Calu3 (cell line): ENCODE data around the gene SH3RF1. TPM values are rescaled to one million over a fixed set of nuclear protein-coding genes. Genes with fewer than 3 reads are reported as not detected.

Experiments used
- BruUV-seq: library from RNA; stranded (reverse); fragments of 400-500 nt; replicated peaks from 2 replicates; lab custom pipeline; 2021; lab: Mats Ljungman, UMichigan
- CTCF ChIA-PET: fragments of 300-600 bp; sonication (Branson Sonifier 250); formaldehyde crosslinking; loops from one replicate; lab custom pipeline; 2022; ENCODE audit warnings: antibody characterized with exemption; lab: Charles Lee
- DNase-seq: peaks from one replicate; pipeline ENCODE4 v3.0.0; 2022
- H3K27ac Mint-ChIP-seq: one replicate; pipeline ENCODE4 v1.8.0; 2022; ENCODE audit warnings: mixed read lengths; ENCODE audit not compliant: unreplicated experiment
- H3K27me3 Mint-ChIP-seq: one replicate; pipeline ENCODE4 v1.8.0; 2022; ENCODE audit warnings: mixed read lengths; ENCODE audit not compliant: unreplicated experiment
- H3K36me3 Mint-ChIP-seq: one replicate; pipeline ENCODE4 v1.8.0; 2022; ENCODE audit warnings: mild to moderate bottlenecking, moderate library complexity, mixed read lengths; ENCODE audit not compliant: insufficient read depth, unreplicated experiment
- H3K4me1 Mint-ChIP-seq: one replicate; pipeline ENCODE4 v1.8.0; 2022; ENCODE audit warnings: mild to moderate bottlenecking, low read depth, mixed read lengths; ENCODE audit not compliant: unreplicated experiment
- H3K4me3 Mint-ChIP-seq: one replicate; pipeline ENCODE4 v1.8.0; 2022; ENCODE audit warnings: mild to moderate bottlenecking, low read depth, moderate library complexity, mixed read lengths; ENCODE audit not compliant: unreplicated experiment
- H3K9me3 Mint-ChIP-seq: one replicate; pipeline ENCODE4 v1.8.0; 2022; ENCODE audit warnings: low read depth, mixed read lengths; ENCODE audit not compliant: unreplicated experiment
- intact Hi-C: fragments of 100-400 bp; cut with micrococcal nuclease; formaldehyde crosslinking; loops from one replicate; pipeline ENCODE4 v1.10.0; 2022; ENCODE audit not compliant: unreplicated experiment
- total RNA-seq: library from RNA; stranded (reverse); gene quantifications from 2 replicates; pipeline ENCODE4 v1.2.3, GENCODE V29; 2022
- TF ChIP-seq, protein P1 (sequence below): fragments of 200-600 bp; IDR thresholded peaks from one replicate; pipeline ENCODE4 v1.8.0; 2022; ENCODE audit warnings: antibody characterized with exemption; ENCODE audit not compliant: unreplicated experiment

Gene SH3RF1
- total RNA-seq, 1 experiment from 2014 or later: 70.1 TPM

- H3K27me3 Mint-ChIP-seq: no peaks in the 10 kb centered on the region
- TF ChIP-seq, protein P1, sequence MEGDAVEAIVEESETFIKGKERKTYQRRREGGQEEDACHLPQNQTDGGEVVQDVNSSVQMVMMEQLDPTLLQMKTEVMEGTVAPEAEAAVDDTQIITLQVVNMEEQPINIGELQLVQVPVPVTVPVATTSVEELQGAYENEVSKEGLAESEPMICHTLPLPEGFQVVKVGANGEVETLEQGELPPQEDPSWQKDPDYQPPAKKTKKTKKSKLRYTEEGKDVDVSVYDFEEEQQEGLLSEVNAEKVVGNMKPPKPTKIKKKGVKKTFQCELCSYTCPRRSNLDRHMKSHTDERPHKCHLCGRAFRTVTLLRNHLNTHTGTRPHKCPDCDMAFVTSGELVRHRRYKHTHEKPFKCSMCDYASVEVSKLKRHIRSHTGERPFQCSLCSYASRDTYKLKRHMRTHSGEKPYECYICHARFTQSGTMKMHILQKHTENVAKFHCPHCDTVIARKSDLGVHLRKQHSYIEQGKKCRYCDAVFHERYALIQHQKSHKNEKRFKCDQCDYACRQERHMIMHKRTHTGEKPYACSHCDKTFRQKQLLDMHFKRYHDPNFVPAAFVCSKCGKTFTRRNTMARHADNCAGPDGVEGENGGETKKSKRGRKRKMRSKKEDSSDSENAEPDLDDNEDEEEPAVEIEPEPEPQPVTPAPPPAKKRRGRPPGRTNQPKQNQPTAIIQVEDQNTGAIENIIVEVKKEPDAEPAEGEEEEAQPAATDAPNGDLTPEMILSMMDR: no peak
- H3K9me3 Mint-ChIP-seq: peaks cover 2% of the 10 kb centered on the region
- peak; percentile 23 for DNase-seq
- H3K36me3 Mint-ChIP-seq: peaks cover 36% of the 10 kb centered on the region
- CTCF ChIA-PET: interaction anchor here (0.8 kb wide), 1 partner anchor 23 kb away, joined by 3 read pairs; no protein-coding TSS in a partner anchor
- no TSS peak for BruUV-seq
- H3K27ac Mint-ChIP-seq: no peak overlapping the region
- H3K4me1 Mint-ChIP-seq: peaks cover 1% of the 10 kb centered on the region
- intact Hi-C loops: no loop called here
- no peak overlapping the region for H3K4me3 Mint-ChIP-seq
Observed at GRCh38 chr4:169092889-169093522, 177.8 kb downstream of the SH3RF1 start.

DNA sequence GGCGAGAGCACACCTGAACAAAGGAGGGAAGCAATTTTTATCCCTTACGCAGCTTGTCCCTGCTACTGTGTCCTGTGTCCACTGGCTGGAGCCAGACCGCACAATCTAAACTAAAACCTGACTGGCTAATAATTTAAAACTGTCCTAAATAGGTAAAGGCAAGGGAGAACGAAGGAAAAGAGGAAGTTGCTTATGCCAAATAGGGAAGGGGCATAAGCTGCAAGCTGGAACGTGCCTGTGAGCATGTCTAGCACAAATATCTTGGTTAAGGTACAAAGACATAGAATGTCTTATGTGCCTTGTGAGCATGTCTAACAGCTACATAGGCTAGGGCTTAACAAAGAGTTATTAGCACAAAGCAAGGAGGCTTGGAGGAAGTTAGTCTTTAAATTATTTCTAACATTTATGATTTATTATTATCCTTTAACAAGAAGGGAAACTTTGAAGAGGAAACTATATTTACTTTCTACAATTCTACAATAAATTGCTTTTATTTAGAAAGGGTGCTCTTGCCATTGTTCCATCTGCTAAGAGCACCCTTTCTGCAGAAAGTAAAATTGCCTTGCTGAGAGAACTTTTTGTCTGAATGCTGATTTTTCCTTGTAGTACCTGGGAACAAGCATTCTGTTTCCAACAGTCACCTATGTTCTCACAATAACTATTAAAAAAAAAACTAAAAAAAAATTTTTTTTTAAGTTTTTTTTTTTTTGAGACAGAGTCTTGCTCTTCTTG lies 180.1 kb downstream of the SH3RF1 start:
- H3K36me3 Mint-ChIP-seq: peaks cover 38% of the 10 kb centered on the region
- no peaks in the 10 kb centered on the region for H3K4me1 Mint-ChIP-seq
- intact Hi-C loops: no loop called here
- no TSS peak for BruUV-seq
- no peak overlapping the region for H3K27ac Mint-ChIP-seq
- no peaks in the 10 kb centered on the region for H3K27me3 Mint-ChIP-seq
- CTCF ChIA-PET: no interaction called here
- DNase-seq: no peak
- H3K9me3 Mint-ChIP-seq: no peaks in the 10 kb centered on the region
- no peak overlapping the region for H3K4me3 Mint-ChIP-seq
- TF ChIP-seq, protein P1: no peak

GRCh38 chr4:169089004-169089403 lies 181.8 kb downstream of the SH3RF1 start:
- BruUV-seq: no TSS peak
- TF ChIP-seq, protein P1: no peak
- no peaks in the 10 kb centered on the region for H3K9me3 Mint-ChIP-seq
- H3K36me3 Mint-ChIP-seq: peaks cover 49% of the 10 kb centered on the region
- H3K4me1 Mint-ChIP-seq: no peaks in the 10 kb centered on the region
- no peak for DNase-seq
- H3K27me3 Mint-ChIP-seq: no peaks in the 10 kb centered on the region
- no peak overlapping the region for H3K27ac Mint-ChIP-seq
- CTCF ChIA-PET: no interaction called here
- intact Hi-C loops: no loop called here
- H3K4me3 Mint-ChIP-seq: no peak overlapping the region

DNA sequence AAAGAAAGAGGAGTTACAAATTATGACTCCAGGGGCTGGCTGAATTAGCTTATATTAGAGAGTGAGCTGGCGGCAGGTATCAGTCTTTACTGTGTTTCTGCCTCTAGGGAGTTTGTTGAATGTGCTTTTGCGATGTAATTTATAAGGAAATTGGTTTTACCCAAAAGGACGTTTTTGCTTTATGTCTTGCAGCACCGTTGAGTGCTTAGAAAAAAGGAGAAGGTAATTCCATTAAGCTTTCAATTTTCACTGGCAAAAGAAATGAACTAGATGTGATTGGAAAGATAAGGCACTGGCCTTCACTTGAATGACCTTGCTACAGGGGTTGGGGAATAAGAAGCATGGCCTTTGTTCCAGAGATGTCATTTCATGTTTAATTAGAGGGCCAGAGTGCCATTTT lies 185.8 kb downstream of the SH3RF1 start:
- peaks cover 3% of the 10 kb centered on the region for H3K9me3 Mint-ChIP-seq
- H3K27me3 Mint-ChIP-seq: no peaks in the 10 kb centered on the region
- TF ChIP-seq, protein P1: no peak
- H3K36me3 Mint-ChIP-seq: peaks cover 50% of the 10 kb centered on the region
- H3K27ac Mint-ChIP-seq: no peak overlapping the region
- no peak overlapping the region for H3K4me3 Mint-ChIP-seq
- no peak for DNase-seq
- CTCF ChIA-PET: no interaction called here
- intact Hi-C loops: no loop called here
- BruUV-seq: TSS peak; percentile 4
- H3K4me1 Mint-ChIP-seq: peaks cover 25% of the 10 kb centered on the region
